ENCODE results near the gene CLPSL1.

- TF ChIP-seq CTCF (conservative IDR thresholded peaks at IDR 0.05; ENCODE audit: low read depth, low read length) (no peak), EZH2phosphoT487 (IDR thresholded peaks at IDR 0.05; ENCODE audit: borderline replicate concordance, low read length) (no peak), EZH2 (IDR thresholded peaks at IDR 0.05; ENCODE audit: low read length, unreplicated experiment) (no peak)
These were observed 17.2 kb downstream of the CLPSL1 start for GRCh38 chr6:35797837-35798526.

All from PC-3 (cell line).